BLaER1 treated with 17β-estradiol and CSF1 and Interleukin-3, amounts not matched to agents 10 nM and 100 nM (cell line): ENCODE measurements around the gene ZNF784.

ENCODE experiments used
- H3K27ac ChIP-seq, 11 experiments: shearing (Covaris generic); formaldehyde crosslinking; 2 replicates each; pipeline ENCODE4 v1.8.1; 2022
- H3K27me3 ChIP-seq, 11 experiments: shearing (Covaris generic); formaldehyde crosslinking; 2 replicates each; pipeline ENCODE4 v1.8.1; 2022
- H3K36me3 ChIP-seq, 11 experiments: shearing (Covaris generic); formaldehyde crosslinking; 2 replicates each; pipeline ENCODE4 v1.8.1; 2022
- H3K4me1 ChIP-seq, 10 experiments: shearing (Covaris generic); formaldehyde crosslinking; 2 replicates each; pipeline ENCODE4 v1.8.1; 2022
- H3K4me2 ChIP-seq, 11 experiments: shearing (Covaris generic); formaldehyde crosslinking; 2 replicates each; pipeline ENCODE4 v1.8.1; 2022
- H3K4me3 ChIP-seq, 10 experiments: shearing (Covaris generic); formaldehyde crosslinking; 2 replicates each; pipeline ENCODE4 v1.8.1; 2022
- H3K9ac ChIP-seq, 11 experiments: shearing (Covaris generic); formaldehyde crosslinking; 2 replicates each; pipeline ENCODE4 v1.8.1; 2022
- H3K9me3 ChIP-seq, 11 experiments: shearing (Covaris generic); formaldehyde crosslinking; replicated peaks in 1 of 11; 2 replicates each; pipeline ENCODE4 v1.8.1; 2022
- H4K20me1 ChIP-seq, 11 experiments: shearing (Covaris generic); formaldehyde crosslinking; 2 replicates each; pipeline ENCODE4 v1.8.1; 2022
- Cebpa-rat ChIP-seq, 11 experiments: shearing (Covaris generic); IDR thresholded peaks; 2 replicates each; pipeline ENCODE4 v1.8.1; 2022

ZNF784 gene

GRCh38 chr19:55603115-55603514 lies 21.3 kb downstream of the ZNF784 start:
- Histone ChIP-seq H3K27ac (peak overlapping the region in 6 of 11 experiments; percentile 7 to 99 (median 32); a peak in 4 of 22 replicates), H3K36me3 (peaks cover 9 to 29% (median 22%) of the 10 kb centered on the region in 11 experiments; a peak in 19 of 22 replicates), H3K9ac (peak overlapping the region in 1 of 11 experiments; percentile 10; a peak in 1 of 22 replicates), H3K27me3 (no peaks in the 10 kb centered on the region), H3K4me2 (peak overlapping the region in 4 of 11 experiments; percentile 86 to 96 (median 90); a peak in 5 of 22 replicates), H3K4me1 (peaks cover 48 to 68% (median 56%) of the 10 kb centered on the region in 10 experiments), H4K20me1 (peaks cover 0 to 20% (median 17%) of the 10 kb centered on the region in 11 experiments; a peak in 12 of 22 replicates), H3K9me3 (peaks cover 0 to 4% (median 0%) of the 10 kb centered on the region in 11 experiments; a peak in 1 of 22 replicates), H3K4me3 (no peak overlapping the region)
- TF ChIP-seq Cebpa-rat (IDR thresholded peaks at IDR 0.05), result no peak

- TF ChIP-seq Cebpa-rat (IDR thresholded peaks at IDR 0.05), result no peak
- Histone ChIP-seq H3K9me3 (peaks cover 0 to 4% (median 0%) of the 10 kb centered on the region in 11 experiments; a peak in 1 of 22 replicates), H3K27me3 (no peaks in the 10 kb centered on the region), H3K9ac (peak overlapping the region in 4 of 11 experiments; percentile 29 to 97 (median 95); a peak in 3 of 22 replicates), H3K4me1 (peaks cover 41 to 63% (median 52%) of the 10 kb centered on the region in 10 experiments), H3K4me2 (peak overlapping the region in 4 of 11 experiments; percentile 88 to 96 (median 91); a peak in 5 of 22 replicates), H3K36me3 (peaks cover 13 to 31% (median 25%) of the 10 kb centered on the region in 11 experiments; a peak in 21 of 22 replicates), H3K27ac (peak overlapping the region in 10 of 11 experiments; percentile 13 to 99 (median 95); a peak in 14 of 22 replicates), H3K4me3 (peak overlapping the region in 1 of 10 experiments; percentile 64; a peak in 1 of 20 replicates), H4K20me1 (peaks cover 0 to 15% (median 10%) of the 10 kb centered on the region in 11 experiments; a peak in 11 of 22 replicates)
Measured at GRCh38 chr19:55602104-55603001, 22.0 kb downstream of the ZNF784 start.

- H3K27ac ChIP-seq, result peak overlapping the region; percentile 95 to 99 (median 97); a peak in 19 of 22 replicates
- peak overlapping the region; percentile 92 to 97 (median 94) for H3K9ac ChIP-seq
- H3K36me3 ChIP-seq, result peaks cover 21 to 38% (median 32%) of the 10 kb centered on the region in 11 experiments
- peak overlapping the region; percentile 75 to 96 (median 87) for H3K4me2 ChIP-seq
- H3K4me3 ChIP-seq, result peak overlapping the region; percentile 64 to 79 (median 70)
- TF ChIP-seq Cebpa-rat (IDR thresholded peaks at IDR 0.05), result no peak
- peaks cover 30 to 52% (median 40%) of the 10 kb centered on the region in 10 experiments for H3K4me1 ChIP-seq
- peaks cover 0 to 10% (median 4%) of the 10 kb centered on the region in 11 experiments; a peak in 13 of 22 replicates for H3K9me3 ChIP-seq
- H4K20me1 ChIP-seq, result peaks cover 0 to 8% (median 0%) of the 10 kb centered on the region in 11 experiments; a peak in 1 of 22 replicates
- H3K27me3 ChIP-seq, result no peaks in the 10 kb centered on the region
Measured at GRCh38 chr19:55601084-55601483, 23.3 kb downstream of the ZNF784 start.

GRCh38 chr19:55600662-55601028 lies 23.7 kb downstream of the ZNF784 start:
- Histone ChIP-seq H3K36me3 (peaks cover 25 to 43% (median 37%) of the 10 kb centered on the region in 11 experiments), H3K4me3 (peak overlapping the region; percentile 64 to 79 (median 70)), H3K9ac (peak overlapping the region; percentile 92 to 97 (median 94)), H3K4me1 (peaks cover 30 to 52% (median 38%) of the 10 kb centered on the region in 10 experiments), H3K27me3 (no peaks in the 10 kb centered on the region), H3K4me2 (peak overlapping the region; percentile 75 to 96 (median 87)), H3K9me3 (peaks cover 0 to 15% (median 8%) of the 10 kb centered on the region in 11 experiments; a peak in 14 of 22 replicates), H4K20me1 (peaks cover 0 to 8% (median 0%) of the 10 kb centered on the region in 11 experiments; a peak in 1 of 22 replicates), H3K27ac (peak overlapping the region; percentile 95 to 99 (median 97))
- no peak for TF ChIP-seq Cebpa-rat (IDR thresholded peaks at IDR 0.05)

- H3K4me1 ChIP-seq, result peaks cover 30 to 52% (median 38%) of the 10 kb centered on the region in 10 experiments
- peak within 1 kb of the TSS; percentile 75 to 96 (median 87) for H3K4me2 ChIP-seq
- peaks cover 0 to 21% (median 12%) of the 10 kb centered on the region in 11 experiments; a peak in 17 of 22 replicates for H3K9me3 ChIP-seq
- no peaks in the 10 kb centered on the region for H3K27me3 ChIP-seq
- TF ChIP-seq Cebpa-rat (IDR thresholded peaks at IDR 0.05), result no peak
- H3K36me3 ChIP-seq, result peaks cover 31 to 49% (median 43%) of the 10 kb centered on the region in 11 experiments
- peak within 1 kb of the TSS; percentile 92 to 97 (median 94) for H3K9ac ChIP-seq
- peaks cover 0 to 8% (median 0%) of the 10 kb centered on the region in 11 experiments; a peak in 1 of 22 replicates for H4K20me1 ChIP-seq
- H3K27ac ChIP-seq, result peak within 1 kb of the TSS; percentile 95 to 99 (median 97)
- peak within 1 kb of the TSS; percentile 64 to 79 (median 70) for H3K4me3 ChIP-seq
Measured at GRCh38 chr19:55599842-55600661, 24.3 kb downstream of the ZNF784 start, which contains the start of gene ZNF524. TSS of gene ZNF524 (plus strand) at chr19:55600288. CDS start at chr19:55602113, 1,825 bp downstream.

- Histone ChIP-seq H3K27me3 (no peaks in the 10 kb centered on the region), H3K27ac (peak within 1 kb of the TSS; percentile 95 to 99 (median 97)), H3K9ac (peak within 1 kb of the TSS; percentile 92 to 97 (median 94)), H4K20me1 (peaks cover 0 to 8% (median 0%) of the 10 kb centered on the region in 11 experiments; a peak in 1 of 22 replicates), H3K4me3 (peak within 1 kb of the TSS; percentile 64 to 79 (median 70)), H3K36me3 (peaks cover 36 to 54% (median 48%) of the 10 kb centered on the region in 11 experiments), H3K4me1 (peaks cover 26 to 48% (median 36%) of the 10 kb centered on the region in 10 experiments), H3K4me2 (peak within 1 kb of the TSS; percentile 75 to 96 (median 87)), H3K9me3 (peaks cover 0 to 22% (median 14%) of the 10 kb centered on the region in 11 experiments; a peak in 17 of 22 replicates)
- TF ChIP-seq Cebpa-rat (IDR thresholded peaks at IDR 0.05), result no peak
Measured at GRCh38 chr19:55599468-55599841, 24.9 kb downstream of the ZNF784 start, which contains the start of gene FIZ1. TSS of gene FIZ1 (minus strand) at chr19:55599517. CDS start at chr19:55597865, 1,652 bp downstream.

- Histone ChIP-seq H3K4me2 (peak overlapping the region; percentile 29 to 66 (median 46); a peak in 21 of 22 replicates), H3K27me3 (no peaks in the 10 kb centered on the region), H3K4me3 (peak overlapping the region; percentile 64 to 79 (median 70)), H3K4me1 (peaks cover 20 to 42% (median 31%) of the 10 kb centered on the region in 10 experiments), H3K27ac (peak overlapping the region; percentile 95 to 99 (median 97)), H3K9me3 (peaks cover 0 to 22% (median 14%) of the 10 kb centered on the region in 11 experiments; a peak in 17 of 22 replicates), H3K9ac (peak overlapping the region; percentile 92 to 97 (median 94)), H4K20me1 (peaks cover 0 to 8% (median 0%) of the 10 kb centered on the region in 11 experiments; a peak in 1 of 22 replicates), H3K36me3 (peaks cover 39 to 57% (median 52%) of the 10 kb centered on the region in 11 experiments)
- TF ChIP-seq Cebpa-rat (IDR thresholded peaks at IDR 0.05), result no peak
Measured at GRCh38 chr19:55598719-55599467, 25.5 kb downstream of the ZNF784 start.
